ACC112 (cell line): ENCODE results near the gene SPRYD3.
A peak's percentile ranks its signal among the peaks of the same experiment; 100 is the strongest.
"Not testable (repeated sequence)": the region's sequence is repeated elsewhere in the genome, so short reads cannot be mapped to it uniquely, and the experiment has no call there.

Experiments
- H2AFZ ChIP-seq: fragments of 200-600 bp; sonication (generic); one replicate; pipeline ENCODE4 v1.6.0; 2017; ENCODE audit warnings: antibody characterized with exemption, low read length; ENCODE audit not compliant: unreplicated experiment
- H3K27ac ChIP-seq: fragments of 200-600 bp; sonication (generic); 2 replicates; pipeline ENCODE4 v1.5.1; 2014; ENCODE audit warnings: low read depth, mild to moderate bottlenecking, antibody characterized with exemption, low read length, moderate library complexity
- H3K27me3 ChIP-seq: fragments of 200-600 bp; sonication (generic); 2 replicates; pipeline ENCODE4 v1.6.1; 2014; ENCODE audit warnings: mild to moderate bottlenecking, antibody characterized with exemption, low read length, moderate library complexity, mixed read lengths; ENCODE audit not compliant: insufficient read depth
- H3K36me3 ChIP-seq: fragments of 200-600 bp; sonication (generic); 2 replicates; pipeline ENCODE4 v1.6.1; 2016; ENCODE audit warnings: mild to moderate bottlenecking, antibody characterized with exemption, low read length, moderate library complexity, mixed read lengths; ENCODE audit not compliant: insufficient read depth
- H3K4me1 ChIP-seq: fragments of 200-600 bp; sonication (generic); one replicate; pipeline ENCODE4 v1.6.1; 2016; ENCODE audit warnings: low read length, mixed read lengths; ENCODE audit not compliant: insufficient read depth, unreplicated experiment, control insufficient read depth
- H3K4me3 ChIP-seq: fragments of 200-600 bp; sonication (generic); 2 replicates; pipeline ENCODE4 v1.5.1; 2014; ENCODE audit warnings: mild to moderate bottlenecking, low read depth, low read length
- H3K79me2 ChIP-seq: fragments of 200-600 bp; sonication (generic); one replicate; pipeline ENCODE4 v1.6.0; 2016; ENCODE audit warnings: low read length; ENCODE audit not compliant: control insufficient read depth, unreplicated experiment, insufficient read depth

Gene SPRYD3

DNA sequence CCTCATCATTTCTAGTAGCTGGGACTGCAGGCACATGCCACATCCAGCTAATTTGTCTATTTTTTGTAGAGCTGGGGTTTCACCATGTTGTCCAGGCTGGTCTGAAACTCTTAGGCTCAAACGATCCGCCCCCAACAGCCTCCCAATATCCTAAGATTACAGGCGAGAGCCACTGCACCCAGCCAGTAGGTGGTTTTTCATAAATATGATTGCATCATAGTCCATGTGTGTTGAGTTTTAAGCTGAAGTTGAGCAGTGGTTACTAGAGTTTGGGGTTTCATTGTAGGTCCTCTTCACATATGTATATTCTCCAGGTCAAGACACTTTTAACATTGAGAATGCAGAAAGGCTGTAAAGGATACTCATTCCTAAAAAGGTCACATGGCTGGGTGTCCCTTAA, 42.4 kb downstream of the SPRYD3 start:
- H3K79me2 ChIP-seq, result peaks cover 2% of the 10 kb centered on the region
- H3K27me3 ChIP-seq, result no peaks in the 10 kb centered on the region
- peaks cover 34% of the 10 kb centered on the region for H3K36me3 ChIP-seq
- H2AFZ ChIP-seq, result no peak overlapping the region
- H3K4me1 ChIP-seq, result no peaks in the 10 kb centered on the region
- H3K27ac ChIP-seq, result no peak overlapping the region
- no peak overlapping the region for H3K4me3 ChIP-seq

GRCh38 chr12:53034459-53034858, 44.7 kb downstream of the SPRYD3 start:
- no peak overlapping the region for H2AFZ ChIP-seq
- H3K27me3 ChIP-seq, result no peaks in the 10 kb centered on the region
- peaks cover 44% of the 10 kb centered on the region for H3K36me3 ChIP-seq
- no peaks in the 10 kb centered on the region for H3K4me1 ChIP-seq
- H3K4me3 ChIP-seq, result no peak overlapping the region
- H3K79me2 ChIP-seq, result peaks cover 16% of the 10 kb centered on the region
- H3K27ac ChIP-seq, result no peak overlapping the region

GRCh38 chr12:53033832-53034231, 45.4 kb downstream of the SPRYD3 start:
- H2AFZ ChIP-seq, H3K27me3 ChIP-seq, H3K27ac ChIP-seq, H3K4me1 ChIP-seq, H3K4me3 ChIP-seq: not testable (repeated sequence)
- Histone ChIP-seq H3K79me2 (peaks cover 16% of the 10 kb centered on the region), H3K36me3 (peaks cover 44% of the 10 kb centered on the region)

GRCh38 chr12:53031616-53032015, 47.6 kb downstream of the SPRYD3 start:
- Histone ChIP-seq H2AFZ (no peak overlapping the region), H3K4me1 (no peaks in the 10 kb centered on the region), H3K36me3 (peaks cover 38% of the 10 kb centered on the region), H3K27ac (no peak overlapping the region), H3K27me3 (no peaks in the 10 kb centered on the region), H3K79me2 (peaks cover 24% of the 10 kb centered on the region), H3K4me3 (no peak overlapping the region)

- Histone ChIP-seq H3K79me2 (peaks cover 35% of the 10 kb centered on the region), H3K36me3 (peaks cover 60% of the 10 kb centered on the region)
- not testable (repeated sequence) for H2AFZ ChIP-seq, H3K4me1 ChIP-seq, H3K27me3 ChIP-seq, H3K27ac ChIP-seq, H3K4me3 ChIP-seq
These were observed 52.2 kb downstream of the SPRYD3 start for GRCh38 chr12:53027014-53027413.

- Histone ChIP-seq H3K36me3 (peaks cover 64% of the 10 kb centered on the region), H2AFZ (no peak overlapping the region), H3K27me3 (no peaks in the 10 kb centered on the region), H3K4me1 (no peaks in the 10 kb centered on the region), H3K4me3 (no peak overlapping the region), H3K27ac (no peak overlapping the region), H3K79me2 (peaks cover 29% of the 10 kb centered on the region)
These were observed 53.9 kb downstream of the SPRYD3 start for GRCh38 chr12:53025250-53025649.

DNA sequence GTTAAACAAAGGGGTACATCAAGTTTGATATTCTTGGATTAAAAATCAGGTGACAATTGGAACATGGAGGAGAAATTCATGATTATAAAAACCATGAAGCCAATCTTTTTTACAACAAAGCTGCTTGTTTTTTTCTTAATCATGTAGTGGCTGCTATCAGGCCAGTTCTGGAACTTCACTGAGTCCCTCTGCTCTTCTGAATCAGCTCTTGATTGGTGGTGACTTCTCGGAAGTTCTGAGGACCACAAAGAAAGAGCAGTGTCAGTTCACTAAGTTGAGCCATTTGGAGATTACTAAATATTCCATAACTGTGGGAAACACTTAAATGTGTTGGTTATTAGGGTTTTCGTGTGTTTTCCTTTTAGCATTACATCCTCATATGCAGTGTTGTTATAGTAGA, 64.5 kb downstream of the SPRYD3 start:
- Histone ChIP-seq H3K27ac (peak overlapping the region; percentile 19; the same call in 1 of the 2 replicates), H3K4me1 (peaks cover 18% of the 10 kb centered on the region), H3K79me2 (peaks cover 92% of the 10 kb centered on the region), H2AFZ (no peak overlapping the region), H3K4me3 (no peak overlapping the region), H3K27me3 (no peaks in the 10 kb centered on the region), H3K36me3 (peaks cover 54% of the 10 kb centered on the region)
